GM12878 (cell line): ENCODE data around the gene SOD2. TPM values are rescaled to one million over a fixed set of nuclear protein-coding genes. Genes with fewer than 3 reads are reported as not detected.

Experiments used
- BHLHE40 ChIP-seq, 2 experiments: fragments of 450-650 bp in 1 of 2; IDR thresholded peaks; 2 replicates each; pipeline ENCODE4 v1.6.1; 2011 to 2017; ENCODE audit warnings: low read depth in 2 of 2, borderline replicate concordance in 1 of 2, improper control_type of control experiment in 1 of 2, low read length in 1 of 2, mild to moderate bottlenecking in 1 of 2
- CBFB ChIP-seq: IDR thresholded peaks from 2 replicates; pipeline ENCODE4 v1.6.1; 2016; ENCODE audit warnings: antibody characterized with exemption, low read depth
- CHD1 ChIP-seq: IDR thresholded peaks from 2 replicates; pipeline ENCODE4 v1.6.1; 2012; ENCODE audit warnings: low read depth, low read length, improper control_type of control experiment
- CHD2 ChIP-seq: IDR thresholded peaks from 2 replicates; pipeline ENCODE4 v1.6.1; 2011; ENCODE audit warnings: low read depth, low read length, improper control_type of control experiment, borderline replicate concordance
- ELK1 ChIP-seq: IDR thresholded peaks from 2 replicates; pipeline ENCODE4 v1.6.1; 2012; ENCODE audit warnings: low read depth, low read length, improper control_type of control experiment
- EZH2 ChIP-seq: IDR thresholded peaks from 2 replicates; pipeline ENCODE4 v1.6.1; 2012; ENCODE audit warnings: low read depth, mild to moderate bottlenecking, control low read depth, inconsistent platforms, low read length, borderline replicate concordance; ENCODE audit not compliant: control insufficient read depth
- FOS ChIP-seq: IDR thresholded peaks from 3 replicates; pipeline ENCODE4 v1.6.1; 2011; ENCODE audit warnings: borderline replicate concordance; ENCODE audit not compliant: insufficient read length; ENCODE audit errors: extremely low read depth
- HCFC1 ChIP-seq: fragments of 150-350 bp; IDR thresholded peaks from 2 replicates; pipeline ENCODE4 v1.6.1; 2014; ENCODE audit warnings: low read length
- HDAC2 ChIP-seq: fragments of 200-600 bp; sonication (generic); IDR thresholded peaks from 2 replicates; pipeline ENCODE4 v1.6.1; 2017
- HDGF ChIP-seq: fragments of 450-650 bp; IDR thresholded peaks from 2 replicates; pipeline ENCODE4 v1.6.1; 2016; ENCODE audit warnings: antibody characterized with exemption
- HSF1 ChIP-seq: fragments of 150-350 bp; IDR thresholded peaks from 2 replicates; pipeline ENCODE4 v1.6.1; 2014; ENCODE audit warnings: mild to moderate bottlenecking, low read depth, low read length
- IRF4 ChIP-seq: IDR thresholded peaks from 2 replicates; pipeline ENCODE4 v1.6.1; 2011; ENCODE audit warnings: low read depth, low read length
- MEF2B ChIP-seq: fragments of 450-650 bp; IDR thresholded peaks from 2 replicates; pipeline ENCODE4 v1.6.1; 2018; ENCODE audit warnings: mild to moderate bottlenecking, moderate library complexity; ENCODE audit not compliant: partially characterized antibody, poor library complexity, severe bottlenecking
- NFIC ChIP-seq: IDR thresholded peaks from 2 replicates; pipeline ENCODE4 v1.6.1; 2012; ENCODE audit warnings: low read depth, mild to moderate bottlenecking, inconsistent platforms, low read length, moderate library complexity
- PBX3 ChIP-seq: IDR thresholded peaks from 2 replicates; pipeline ENCODE4 v1.6.1; 2011; ENCODE audit warnings: mild to moderate bottlenecking, low read depth, low read length, moderate library complexity; ENCODE audit not compliant: insufficient replicate concordance
- POLR2AphosphoS2 ChIP-seq: IDR thresholded peaks from 2 replicates; pipeline ENCODE4 v1.6.1; 2011; ENCODE audit warnings: low read depth, mild to moderate bottlenecking, low read length, improper control_type of control experiment, moderate library complexity
- POLR2AphosphoS5 ChIP-seq: IDR thresholded peaks from 2 replicates; pipeline ENCODE4 v1.6.1; 2011; ENCODE audit warnings: mild to moderate bottlenecking, low read length, inconsistent platforms
- RAD51 ChIP-seq: fragments of 450-650 bp; IDR thresholded peaks from 2 replicates; pipeline ENCODE4 v1.6.1; 2016; ENCODE audit warnings: moderate library complexity, mild to moderate bottlenecking, inconsistent platforms
- SIN3A ChIP-seq: IDR thresholded peaks from 2 replicates; pipeline ENCODE4 v1.6.1; 2012; ENCODE audit warnings: low read depth, low read length, improper control_type of control experiment
- TCF3 ChIP-seq: IDR thresholded peaks from 2 replicates; pipeline ENCODE4 v1.6.1; 2012; ENCODE audit warnings: low read depth, mild to moderate bottlenecking, low read length, borderline replicate concordance; ENCODE audit not compliant: insufficient read depth
- ZBTB40 ChIP-seq: fragments of 450-650 bp; IDR thresholded peaks from 2 replicates; pipeline ENCODE4 v1.6.1; 2016; ENCODE audit warnings: mild to moderate bottlenecking, moderate library complexity, borderline replicate concordance
- ZNF274 ChIP-seq: IDR thresholded peaks from one replicate; pipeline ENCODE4 v1.8.0; 2011; ENCODE audit not compliant: insufficient read length, insufficient read depth
- polyA plus RNA-seq, 11 experiments: library from polyadenylated mRNA; depleted of rRNA in 4 of 11; unstranded in 6 of 11; stranded (reverse) in 5 of 11; fragments of >200 nt; fragmentation: Nextera tagmentation in 4 of 11; fragmentation: Illumina TruSeq in 1 of 11; extraction: Ambion mirVana in 4 of 11; extraction: Trizol in 1 of 11; gene quantifications; 1 replicate in 1 of 11; 2 replicates in 10 of 11; pipeline versions ENCODE4 v1.2.1 to v1.2.3, GENCODE V29; 2011 to 2016; ENCODE audit warnings: inconsistent platforms in 2 of 11, missing spikeins in 2 of 11, low read depth in 1 of 11
- total RNA-seq, 4 experiments: library from RNA; depleted of rRNA in 3 of 4; stranded (reverse); fragments of >200 nt in 3 of 4; fragmentation: Illumina TruSeq in 1 of 4; extraction: Trizol in 1 of 4; gene quantifications; 2 replicates each; pipeline versions ENCODE4 v1.2.1 to v1.2.3, GENCODE V29; 2013 to 2021

SOD2 gene
- total and polyA plus RNA-seq, 10 of the 15 experiments (the other 5 are each of a cell fraction or from before 2014, with no cell fraction given) = 12.1 to 55.8 (median 39.1) TPM

DNA sequence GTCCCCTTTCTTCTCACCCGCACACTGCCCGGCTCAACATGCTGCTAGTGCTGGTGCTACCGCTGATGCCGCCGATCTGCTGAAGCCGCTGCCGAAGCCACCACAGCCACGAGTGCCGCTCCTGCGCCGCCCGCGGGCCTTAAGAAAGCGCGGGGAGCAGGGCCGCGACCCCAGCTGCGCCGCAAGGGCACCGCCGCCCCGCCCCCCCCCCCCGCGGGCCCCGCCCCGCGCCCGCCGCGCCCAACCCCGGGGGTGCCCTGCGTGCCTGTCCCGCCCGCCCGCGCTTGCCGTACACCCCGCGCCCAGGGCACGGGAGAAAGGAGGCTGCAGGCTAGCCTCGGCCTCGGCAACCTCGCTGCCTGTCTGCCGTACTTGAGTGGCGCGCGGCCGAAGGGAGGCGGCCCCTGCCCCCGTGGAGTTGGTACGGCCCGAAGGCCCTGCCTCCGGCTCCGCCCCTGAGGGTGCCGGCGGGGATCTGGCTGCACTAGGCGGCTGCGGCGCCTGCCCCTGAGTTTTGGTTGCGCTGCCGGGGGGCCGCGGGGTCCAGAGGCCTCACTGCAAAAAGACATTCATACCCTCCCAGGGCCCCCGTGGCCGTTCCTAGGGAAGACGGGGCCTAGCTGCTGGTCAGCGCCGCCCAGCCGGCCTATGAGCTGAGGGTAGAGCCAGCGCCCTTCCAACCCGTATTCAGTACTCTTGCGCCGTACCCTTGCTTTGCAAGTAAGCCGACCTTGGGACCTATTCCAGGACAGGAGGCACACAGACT is at the start of gene SOD2 (continued):
- no peak for TF ChIP-seq HSF1
- 0 out of 2 replicates have a peak, but pooled peaks have one; percentile 43 for TF ChIP-seq HDGF
- no peak for TF ChIP-seq EZH2
- no peak for TF ChIP-seq HDAC2
- TF ChIP-seq POLR2AphosphoS5 = peak; percentile 83
- TF ChIP-seq ELK1 = no peak
- no peak for TF ChIP-seq ZNF274
- peak; percentile 49; the same call in 1 of the 2 replicates for TF ChIP-seq POLR2AphosphoS2
- no peak; the same call in 1 of the 2 replicates for TF ChIP-seq CHD2
- TF ChIP-seq CHD1 = peak; percentile 97
- no peak for TF ChIP-seq IRF4
- peak; percentile 72; the same call in 1 of the 2 replicates for TF ChIP-seq TCF3
- TF ChIP-seq ZBTB40 = no peak
- TF ChIP-seq BHLHE40 (IDR thresholded peaks at IDR 0.05; ENCODE audit: borderline replicate concordance in 1 of 2, low read depth in 2 of 2, low read length in 1 of 2) = peak; percentile 94 to 99
- no peak for TF ChIP-seq RAD51
- no peak for TF ChIP-seq HCFC1
- no peak for TF ChIP-seq CBFB
- TF ChIP-seq SIN3A = 0 out of 2 replicates have a peak, but pooled peaks have one; percentile 42
- no peak for TF ChIP-seq FOS
- no peak for TF ChIP-seq MEF2B
- no peak for TF ChIP-seq PBX3
- no peak for TF ChIP-seq NFIC
